ENCODE results near the gene HERC6. TPM values are rescaled to one million over a fixed set of nuclear protein-coding genes. Genes with fewer than 3 reads are reported as not detected.

Gene HERC6
- total and polyA plus RNA-seq, 2 of the 8 experiments (the other 6 are each of a cell fraction or from before 2014, with no cell fraction given) = 3.7 to 3.8 TPM

- no peak for TF ChIP-seq SUZ12 (IDR thresholded peaks at IDR 0.05; ENCODE audit: low read length)
- no peak for TF ChIP-seq TCF12 (IDR thresholded peaks at IDR 0.05; ENCODE audit: low read depth, low read length)
- no peak for TF ChIP-seq CTCF (IDR thresholded peaks at IDR 0.05; ENCODE audit: control extremely low read depth in 1 of 3, insufficient read depth in 1 of 3, low read depth in 1 of 3, low read length in 3 of 3)
Measured at GRCh38 chr4:88360791-88361190, 17.9 kb upstream of the HERC6 start (continued).

Measured in H1 (cell line).